Inflammatory macrophage treated with lipopolysaccharide for 4 hours (primary cell): ENCODE results near the gene FOXK1.

Experiments
- DNase-seq: peaks from one replicate; pipeline ENCODE4 v3.0.0-alpha.2; 2020

Gene FOXK1

DNA sequence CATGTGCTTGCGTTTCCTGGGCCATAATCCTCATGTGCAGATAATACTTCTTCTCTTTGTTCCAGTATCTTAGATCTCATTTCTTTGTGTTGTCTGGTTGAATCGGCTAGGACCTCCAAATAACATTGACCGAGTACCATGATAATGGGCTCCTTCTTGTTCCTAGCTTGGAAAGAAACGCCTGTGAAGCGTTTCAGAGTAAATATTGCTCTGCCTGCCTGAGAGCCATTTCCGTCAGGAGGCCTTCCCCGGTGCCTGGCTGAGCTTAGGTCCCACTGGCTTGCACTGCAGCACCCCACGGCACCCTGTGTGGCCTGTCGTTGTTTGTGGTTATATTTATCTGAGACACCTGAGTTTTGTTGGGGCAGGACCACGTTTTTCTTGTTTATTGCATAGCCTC is 17.7 kb downstream of the FOXK1 start:
- DNase-seq, result no peak

DNA sequence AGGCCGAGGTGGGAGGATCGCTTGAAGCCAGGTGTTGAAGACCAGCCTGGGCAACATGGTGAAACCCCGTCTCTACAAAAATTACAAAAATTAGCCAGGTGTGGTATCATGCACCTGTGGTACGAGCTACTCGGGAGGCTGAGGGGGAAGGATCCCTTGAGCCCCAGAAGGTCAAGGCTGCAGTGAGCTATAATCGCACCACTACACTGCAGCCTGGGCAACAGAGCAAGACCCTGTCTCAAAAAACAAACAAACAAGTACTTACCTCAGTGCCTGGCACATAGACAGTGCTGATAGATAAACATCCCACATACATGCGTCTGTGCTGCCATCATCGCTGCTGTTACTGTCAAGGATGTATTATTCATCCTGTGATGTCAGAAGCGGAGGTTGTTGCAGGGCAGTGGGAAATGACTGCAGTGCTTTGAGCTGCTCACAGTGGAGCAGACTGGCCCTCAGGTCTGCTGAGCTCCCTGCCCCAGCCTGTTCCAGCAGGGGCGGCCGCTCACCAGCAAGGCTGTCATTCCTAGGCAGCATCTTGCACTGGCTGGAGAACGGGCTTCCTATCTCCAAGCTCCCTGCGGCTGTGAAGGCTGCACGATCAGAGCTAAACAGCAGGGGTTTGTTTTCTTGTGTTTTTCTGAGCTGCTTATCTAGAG is 18.6 kb downstream of the FOXK1 start:
- DNase-seq, result peak; percentile 65

DNA sequence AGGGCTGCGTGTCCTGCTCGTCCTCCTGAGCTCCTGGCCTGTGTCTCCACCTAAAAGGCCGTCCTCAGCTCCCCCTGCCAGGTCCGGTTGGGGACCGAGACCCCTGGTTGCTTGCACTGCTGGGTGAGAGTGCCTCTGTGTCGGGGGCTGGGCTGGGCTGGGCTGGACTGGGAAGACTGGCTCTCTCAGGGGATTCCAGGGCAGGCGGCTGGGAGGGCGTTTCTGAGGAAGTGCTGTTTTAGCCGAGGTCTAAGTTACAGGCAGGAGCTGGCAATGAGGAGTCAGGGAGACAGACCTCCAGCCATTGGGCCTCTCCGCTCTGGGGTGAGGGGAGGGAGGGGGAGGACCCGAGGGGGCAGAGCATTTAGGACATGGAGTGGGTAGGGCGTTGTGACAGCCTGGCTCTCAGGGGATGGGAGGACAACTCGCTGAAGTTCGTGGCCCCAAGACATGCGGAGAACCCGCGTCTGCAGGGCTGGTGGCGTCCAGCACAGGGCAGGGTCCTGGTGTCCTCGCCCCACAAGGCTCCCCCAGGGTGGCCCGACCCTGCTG is 20.9 kb downstream of the FOXK1 start:
- DNase-seq, result no peak

DNA sequence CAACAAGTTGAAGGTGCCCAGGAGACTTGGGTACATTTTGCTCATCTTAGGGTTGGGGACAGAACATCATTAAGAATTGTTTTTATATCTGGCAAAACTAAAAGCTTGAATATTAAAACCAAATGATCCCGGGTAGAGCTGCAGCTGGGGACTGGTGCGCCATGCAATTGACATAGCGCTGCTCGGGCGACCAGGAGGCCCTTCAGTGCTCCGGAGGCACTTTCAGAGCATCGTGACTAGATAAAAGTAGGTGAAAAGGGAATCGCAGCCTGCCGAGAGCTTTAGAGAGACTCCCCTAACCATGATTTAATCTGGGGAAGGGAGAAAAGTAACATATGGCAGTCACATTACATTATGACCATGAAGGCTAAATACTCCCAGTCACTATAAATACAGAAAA is 21.4 kb downstream of the FOXK1 start:
- DNase-seq, result no peak

DNA sequence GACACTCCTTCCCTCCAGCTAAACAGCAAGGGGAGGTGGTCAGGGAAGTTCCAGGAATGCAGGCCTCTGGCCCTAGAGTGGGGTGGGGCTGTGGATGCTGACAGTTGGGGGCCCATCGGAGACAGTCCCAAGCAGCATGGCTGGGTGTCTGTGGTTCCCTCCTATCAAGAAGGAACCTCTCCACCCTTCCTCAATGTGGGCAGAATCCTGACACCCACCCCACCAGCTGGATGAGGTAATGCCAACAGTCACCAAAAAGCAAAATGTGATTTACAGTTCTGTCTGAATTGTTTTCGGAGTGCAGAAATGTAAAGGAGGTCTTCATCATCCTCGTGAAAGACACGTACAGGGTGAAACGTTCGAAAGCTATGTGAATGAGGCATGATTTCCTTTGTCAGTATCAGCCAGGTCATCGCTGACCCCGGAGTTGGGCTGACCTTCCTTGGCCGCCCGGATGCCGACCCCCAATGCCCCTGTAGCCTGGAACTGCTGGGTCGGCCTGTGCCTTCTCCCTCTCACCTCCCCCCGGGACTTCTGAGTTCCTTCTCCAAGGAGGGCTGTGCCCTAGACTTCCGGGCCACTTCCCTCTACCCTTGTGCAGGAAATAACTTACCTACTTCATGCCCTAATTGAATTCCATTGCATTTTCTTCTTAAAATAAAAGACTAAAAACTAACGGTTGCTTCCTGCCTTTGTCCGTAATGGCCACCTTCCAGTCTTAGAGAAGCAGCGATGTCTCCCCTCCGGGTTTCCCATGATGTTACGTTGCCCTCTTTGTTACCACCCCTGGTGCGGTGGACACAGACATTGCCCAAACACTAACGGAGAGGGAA is 24.5 kb downstream of the FOXK1 start:
- peak; percentile 71 for DNase-seq

DNA sequence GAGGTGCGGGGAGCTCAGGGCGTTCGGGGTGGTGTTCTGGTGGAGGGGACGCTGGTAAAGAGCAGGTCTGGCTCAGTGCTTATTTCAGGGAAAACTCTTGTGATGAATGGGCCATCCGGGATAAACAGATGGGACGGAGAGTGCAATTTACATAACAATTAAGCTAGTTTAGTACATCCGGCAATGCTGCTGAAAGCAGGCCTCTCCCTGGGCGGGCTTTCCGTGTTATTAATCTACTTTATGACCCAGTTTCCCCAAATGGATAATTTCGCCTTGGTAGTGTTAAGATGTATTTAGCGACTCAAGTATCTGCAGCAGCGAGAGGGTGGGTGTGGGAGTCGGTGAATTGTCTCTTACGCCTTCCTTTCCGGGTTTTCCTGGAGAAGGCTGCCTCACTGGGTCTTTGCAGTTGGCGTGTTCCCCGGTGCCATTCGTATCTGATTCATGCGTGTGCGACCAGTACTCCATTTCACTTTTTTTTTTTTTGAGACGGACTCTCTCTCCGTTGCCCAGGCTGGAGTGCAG is 25.2 kb downstream of the FOXK1 start:
- DNase-seq, result no peak

DNA sequence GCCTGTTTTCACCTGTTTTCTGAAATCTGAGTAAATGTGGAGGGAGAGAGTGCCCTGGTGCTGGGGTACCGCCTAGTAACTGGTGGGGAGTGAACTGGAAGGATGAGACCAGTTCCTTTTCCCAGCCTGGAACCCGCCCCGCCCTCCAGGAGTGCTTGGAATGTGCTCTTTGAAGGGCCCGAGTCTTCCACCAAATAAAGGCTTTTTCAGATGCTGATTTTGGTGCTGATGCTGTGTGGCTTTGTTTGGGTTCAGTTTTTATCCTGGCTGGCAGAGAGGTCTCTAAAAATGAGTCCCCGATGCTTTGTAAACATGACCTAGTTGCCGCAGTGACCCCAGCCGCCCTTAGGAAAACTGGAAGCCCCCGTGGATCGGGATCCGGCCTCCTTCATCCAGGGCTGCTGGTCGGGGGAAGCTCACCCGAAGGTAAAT is 25.9 kb downstream of the FOXK1 start:
- no peak for DNase-seq

DNA sequence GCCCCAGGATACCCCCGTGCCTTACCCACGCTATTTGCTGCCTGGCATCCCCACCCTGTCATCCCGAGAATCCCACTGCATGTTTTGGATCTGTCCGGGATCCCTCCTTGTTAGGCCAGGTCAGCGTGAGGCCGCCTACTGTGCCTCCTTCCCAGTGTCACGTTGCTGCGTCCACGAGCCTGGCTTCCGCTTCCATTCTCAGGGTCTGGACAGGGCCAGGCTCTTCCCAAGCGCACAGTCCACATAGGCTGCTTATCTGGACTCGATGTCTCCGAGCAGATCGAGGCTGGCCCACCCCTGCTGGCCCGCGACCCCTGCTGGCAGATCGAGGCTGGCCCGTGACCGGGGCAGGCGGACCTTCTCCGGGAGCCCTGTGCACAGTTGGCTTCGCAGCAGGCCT is 27.1 kb downstream of the FOXK1 start:
- no peak for DNase-seq

DNA sequence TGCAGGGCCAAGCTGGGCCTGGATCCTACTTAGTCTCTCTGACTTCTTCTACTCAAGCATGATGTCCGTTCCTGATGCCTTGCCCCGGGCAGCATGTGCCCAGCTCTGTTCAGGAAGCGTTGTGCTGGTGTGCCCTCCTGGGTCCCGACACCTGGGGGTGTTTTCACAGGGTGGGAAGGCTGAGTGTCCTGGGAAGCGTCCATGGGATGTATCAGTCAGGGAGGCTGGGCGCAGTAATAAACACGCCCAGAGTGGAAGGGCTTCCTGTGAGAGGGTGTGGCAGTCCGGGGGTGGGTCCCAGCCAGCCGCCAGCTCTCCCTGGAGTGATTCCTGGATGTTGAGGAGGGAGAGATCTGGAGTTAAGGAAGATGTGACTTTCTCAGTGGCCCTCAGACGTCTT is 29.0 kb downstream of the FOXK1 start:
- DNase-seq, result no peak

DNA sequence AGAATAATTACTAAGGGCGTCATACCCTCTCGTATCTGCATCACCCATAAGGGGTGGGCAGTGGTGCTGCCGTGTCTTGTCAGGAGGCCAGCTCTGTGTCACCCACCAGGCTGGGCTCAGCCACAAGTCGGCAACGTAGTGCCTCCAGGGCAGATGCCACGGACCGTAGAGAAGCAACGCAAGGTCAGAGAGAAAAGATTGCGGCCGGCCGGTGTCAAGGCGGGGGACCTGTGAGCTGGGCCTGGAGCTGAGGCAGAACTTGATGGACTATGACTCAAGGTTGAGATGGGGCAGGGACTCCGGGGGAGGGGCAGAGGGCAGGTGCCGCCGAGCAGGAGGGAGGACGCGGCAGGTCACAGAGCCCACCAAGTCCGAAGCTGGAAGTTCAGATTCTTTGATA is 29.5 kb downstream of the FOXK1 start:
- no peak for DNase-seq

DNA sequence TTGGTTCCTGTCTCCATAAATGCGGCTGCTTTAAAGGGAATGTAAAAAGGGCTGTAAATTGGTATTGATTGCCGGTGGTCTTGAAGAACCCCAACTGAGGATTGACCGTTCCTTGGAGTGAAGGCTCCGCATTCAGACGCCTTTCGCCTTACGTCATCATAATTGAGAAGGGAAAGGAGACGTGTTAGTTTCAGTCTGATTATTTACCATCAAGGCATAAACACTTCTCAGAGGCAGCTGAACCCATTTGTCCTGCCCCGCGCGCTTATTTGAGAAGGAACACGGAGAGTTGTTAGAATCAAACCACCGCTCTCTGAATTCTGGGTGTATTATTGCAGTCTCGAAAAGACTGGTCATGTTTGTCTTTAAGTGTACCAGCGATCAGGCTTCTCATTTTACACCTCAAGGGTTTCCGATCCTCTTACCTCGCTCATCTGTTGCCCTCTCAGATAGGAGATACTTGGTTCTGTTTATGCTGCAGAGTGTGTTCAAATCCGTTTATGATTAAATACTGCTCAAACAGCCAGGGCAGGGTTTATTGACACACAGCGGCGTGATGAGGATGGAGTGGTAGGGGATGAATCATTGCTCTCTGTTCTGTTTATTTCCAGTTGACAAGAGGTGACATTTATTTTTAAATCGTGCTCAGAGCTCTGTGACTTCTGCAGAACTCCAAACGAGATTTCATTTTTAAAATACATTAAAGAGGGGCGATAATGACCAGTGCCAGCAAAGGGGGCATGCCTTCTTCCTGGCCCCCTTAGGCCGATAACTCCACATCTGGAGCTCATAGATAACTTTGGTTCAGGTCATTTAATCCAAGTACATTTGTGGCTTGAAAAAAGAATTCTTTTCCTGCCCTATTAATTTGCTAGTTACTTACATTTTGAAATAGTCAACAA is 30.4 kb downstream of the FOXK1 start:
- peak; percentile 88 for DNase-seq

DNA sequence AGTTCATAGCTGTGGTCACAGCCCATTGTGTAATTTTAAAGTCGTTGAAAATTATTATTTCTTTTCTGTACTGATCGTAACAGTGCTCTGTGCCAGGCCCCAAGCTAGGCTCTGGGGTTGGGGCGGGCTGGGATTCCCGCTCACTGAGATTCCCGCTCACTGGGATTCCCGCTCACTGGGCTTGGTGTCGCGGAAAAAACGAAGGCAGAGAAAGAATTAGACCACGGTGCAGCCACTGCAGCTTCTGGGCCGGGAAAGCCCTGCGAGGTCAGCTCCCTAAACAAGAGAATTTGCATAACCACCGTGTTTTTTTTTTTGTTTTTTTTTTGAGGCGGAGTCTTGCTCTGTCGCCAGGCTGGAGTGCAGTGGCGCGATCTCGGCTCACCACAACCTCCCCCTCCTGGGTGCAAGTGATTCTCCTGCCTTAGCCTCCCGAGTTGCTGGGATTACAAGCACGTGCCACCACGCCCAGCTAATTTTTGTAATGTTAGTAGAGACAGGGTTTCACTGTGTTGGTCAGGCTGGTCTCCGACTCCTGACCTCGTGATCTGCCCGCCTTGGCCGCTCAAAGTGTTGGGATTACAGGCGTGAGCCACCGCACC is 31.2 kb downstream of the FOXK1 start:
- peak; percentile 90 for DNase-seq

DNA sequence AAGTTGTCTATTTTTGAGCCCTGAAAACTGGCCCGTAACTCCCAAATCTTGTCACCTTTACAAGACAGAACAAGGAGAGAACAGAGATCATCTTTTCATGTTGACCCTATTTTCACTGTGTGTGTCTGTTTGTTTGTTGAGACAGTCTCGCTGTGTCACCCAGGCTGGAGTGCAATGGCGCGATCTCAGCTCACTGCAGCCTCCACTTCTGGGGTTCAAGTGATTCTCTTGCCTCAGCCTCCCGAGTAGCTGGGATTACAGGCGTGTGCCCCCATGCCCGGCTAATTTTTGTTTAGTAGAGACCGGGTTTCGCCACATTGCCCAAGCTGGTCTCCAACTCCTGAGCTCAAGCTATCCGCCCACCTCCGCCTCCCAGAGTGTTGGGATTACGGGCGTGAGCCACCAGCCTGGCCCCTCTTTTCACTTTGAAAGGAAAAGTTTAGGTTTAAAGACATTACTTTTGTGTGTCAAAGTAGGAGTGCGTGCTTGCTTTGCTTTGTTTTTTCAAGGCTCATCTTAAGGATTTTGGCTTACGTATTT is 32.1 kb downstream of the FOXK1 start:
- no peak for DNase-seq

DNA sequence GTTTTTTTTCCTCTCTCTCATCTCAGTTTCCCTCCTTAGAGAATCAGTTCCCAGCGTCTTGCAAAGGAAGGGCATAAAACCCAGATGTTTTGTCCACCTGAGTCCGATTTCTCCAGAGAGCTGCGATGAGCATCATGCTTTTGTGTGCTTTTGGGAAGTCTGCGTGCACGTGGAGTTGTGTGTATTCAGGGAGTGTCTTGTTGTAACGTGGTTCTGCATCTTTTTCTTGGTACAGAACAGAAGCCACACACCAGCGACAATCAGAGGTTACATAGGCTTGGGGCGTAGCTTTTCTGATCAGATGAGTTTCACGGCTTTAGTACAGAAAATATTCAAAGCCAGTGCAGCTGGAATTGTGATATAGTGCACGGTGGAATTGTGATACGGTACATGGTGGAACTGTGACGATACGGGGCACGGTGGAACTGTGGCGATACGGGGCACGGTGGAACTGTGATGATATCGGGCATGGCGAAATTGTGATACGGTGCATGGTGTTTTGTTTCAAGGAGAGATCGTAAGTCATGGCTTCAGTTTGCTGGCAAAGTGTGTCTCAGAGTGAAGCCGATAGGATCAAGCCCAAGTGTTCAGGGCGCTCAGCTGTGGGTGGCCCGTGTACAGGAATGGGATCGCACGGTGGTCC is 32.8 kb downstream of the FOXK1 start:
- DNase-seq, result peak; percentile 16

DNA sequence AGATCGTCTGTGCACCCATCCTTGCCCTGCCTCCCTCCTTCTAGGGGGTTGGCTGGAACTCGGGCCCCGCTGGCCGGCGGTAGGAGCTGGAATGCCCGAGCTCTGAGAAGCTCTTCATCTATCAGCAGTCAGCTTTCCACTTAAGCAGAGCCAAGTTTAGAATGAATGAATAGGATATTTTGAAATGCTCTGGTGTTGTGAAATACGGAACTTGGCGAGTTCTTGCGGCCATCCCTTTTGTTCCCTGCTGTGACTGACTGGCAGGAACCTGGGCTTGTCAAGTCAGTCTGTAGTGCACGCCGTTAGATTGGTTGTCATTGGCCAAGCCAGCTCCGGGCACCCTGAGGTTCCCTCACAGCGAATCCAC is 33.3 kb downstream of the FOXK1 start:
- peak; percentile 92 for DNase-seq

DNA sequence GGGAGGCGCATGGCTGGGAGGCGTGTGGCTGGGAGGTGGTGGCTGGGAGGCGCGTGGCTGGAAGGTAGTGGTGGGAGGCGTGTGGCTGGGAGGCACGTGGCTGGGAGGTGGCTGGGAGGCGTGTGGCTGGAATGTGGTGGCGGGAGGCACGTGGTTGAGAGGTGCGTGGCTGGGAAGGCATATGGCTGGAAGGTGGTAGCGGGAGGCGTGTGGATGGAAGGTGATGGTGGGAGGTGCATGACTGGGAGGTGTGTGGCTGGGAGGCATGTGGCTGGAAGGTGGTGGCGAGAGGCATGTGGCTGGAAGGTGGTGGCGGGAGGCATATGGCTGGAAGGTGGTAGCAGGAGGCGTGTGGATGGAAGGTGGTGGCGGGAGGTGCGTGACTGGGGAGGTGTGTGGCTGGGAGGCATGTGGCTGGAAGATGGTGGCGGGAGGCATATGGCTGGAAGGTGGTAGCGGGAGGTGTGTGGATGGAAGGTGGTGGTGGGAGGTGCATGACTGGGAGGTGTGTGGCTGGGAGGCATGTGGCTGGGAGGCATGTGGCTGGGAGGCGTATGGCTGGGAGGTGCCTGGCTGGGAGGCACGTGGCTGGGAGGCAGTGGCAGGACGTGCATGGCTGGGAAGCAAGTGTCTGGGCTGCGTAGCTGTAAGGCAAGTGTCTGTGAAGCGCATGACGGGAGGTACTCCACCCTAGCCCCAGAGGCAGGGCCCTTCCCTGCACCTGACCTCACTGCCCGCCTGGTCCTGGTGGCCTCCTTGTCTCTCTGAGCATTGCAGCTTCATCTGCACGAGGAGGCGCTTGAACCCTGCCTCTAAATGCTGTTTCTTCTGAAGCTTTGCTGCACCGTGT is 35.1 kb downstream of the FOXK1 start:
- no peak for DNase-seq

DNA sequence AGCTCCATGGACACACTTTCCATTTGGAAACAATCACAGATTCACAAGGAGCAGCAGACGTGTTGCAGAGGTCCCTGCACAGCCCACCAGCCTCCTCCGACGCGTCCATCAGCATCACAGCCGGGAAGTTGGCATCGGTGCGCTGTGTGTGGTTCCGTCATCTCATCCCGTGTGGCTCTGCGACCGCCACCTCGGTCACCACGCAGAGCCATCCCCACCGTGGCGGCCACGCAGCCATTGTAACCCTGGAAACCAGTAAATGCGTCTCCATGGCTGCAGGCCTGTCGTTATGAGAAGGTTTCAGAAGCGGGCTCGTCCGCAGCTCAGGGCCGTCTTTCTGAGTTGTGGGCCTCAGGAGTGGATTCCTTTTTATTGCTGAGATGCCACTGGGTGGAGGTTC is 36.0 kb downstream of the FOXK1 start:
- DNase-seq, result no peak

DNA sequence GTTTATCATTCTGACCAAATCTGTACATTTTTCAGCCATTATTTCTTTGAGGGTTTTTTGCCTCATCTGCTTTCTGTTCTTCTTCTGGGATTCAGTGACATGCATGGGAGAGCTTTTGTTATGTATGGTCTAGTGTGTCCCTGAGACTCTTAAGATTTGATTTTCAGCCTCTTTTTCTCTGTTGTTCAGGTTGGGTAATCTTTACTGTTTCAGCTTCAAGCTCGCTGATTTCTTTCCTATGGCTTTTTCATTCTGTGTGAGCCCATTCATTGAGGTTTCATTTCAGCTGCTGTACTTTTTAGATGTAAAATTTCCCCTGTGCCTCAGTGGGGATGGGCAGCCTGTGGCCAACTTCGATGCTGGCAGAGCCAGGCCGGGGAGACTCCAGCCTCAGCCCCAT is 38.1 kb downstream of the FOXK1 start:
- DNase-seq, result no peak

DNA sequence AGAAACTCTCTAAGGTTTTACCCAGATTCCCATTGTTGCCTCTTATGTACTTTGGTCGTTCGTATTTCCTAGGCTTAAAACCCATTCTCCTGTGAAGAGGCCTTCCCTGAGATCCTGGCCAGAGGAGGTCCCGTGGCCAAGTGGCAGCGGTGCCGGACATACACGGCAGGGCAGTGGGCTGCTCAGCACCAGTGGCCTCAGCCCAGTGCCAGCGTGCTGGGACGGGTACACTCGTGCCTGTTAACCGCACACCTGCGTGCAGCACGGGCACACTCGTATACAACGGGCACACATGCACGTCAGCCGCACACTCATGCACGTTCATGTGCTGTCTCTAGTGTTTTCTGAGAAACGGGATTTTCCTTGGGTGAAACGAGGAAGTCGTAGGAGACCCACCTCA is 40.2 kb downstream of the FOXK1 start:
- DNase-seq, result no peak

DNA sequence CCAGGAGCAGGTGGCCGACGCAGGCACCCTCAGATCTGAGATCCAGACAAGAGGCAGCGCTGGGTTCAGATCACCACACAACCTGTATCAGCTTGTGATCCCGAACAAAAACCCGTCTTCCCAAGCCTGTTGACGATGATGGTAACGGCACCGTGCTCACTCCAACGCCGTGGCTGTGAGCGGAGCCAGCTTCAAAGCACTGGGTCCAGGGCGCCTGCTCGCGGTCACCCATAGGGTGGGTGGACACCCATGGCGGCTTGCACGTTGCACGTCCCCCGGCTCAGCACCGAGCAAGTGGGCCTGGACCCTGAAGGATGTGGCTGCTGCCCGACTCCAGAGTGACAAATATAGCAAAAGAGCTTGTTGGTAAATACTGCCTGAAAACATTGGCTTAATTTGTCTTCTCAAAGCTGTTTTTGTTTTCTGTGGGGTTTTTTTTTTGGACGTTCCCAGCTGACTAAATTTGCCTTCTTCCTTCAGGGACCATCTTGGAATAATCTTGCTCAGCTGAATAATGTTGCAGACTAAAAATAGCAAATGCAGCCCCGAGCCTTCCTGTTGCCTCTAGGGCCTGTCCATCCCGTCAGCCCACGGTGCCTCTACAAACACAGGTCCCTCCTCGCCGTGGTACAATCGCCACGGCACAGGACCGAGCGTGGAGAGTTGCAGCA is 41.0 kb downstream of the FOXK1 start:
- no peak for DNase-seq
